NCI-H446 (cell line): ENCODE data around the gene KCNQ4.

Source experiments
- DNase-seq, 2 experiments: peaks; one replicate each; lab custom pipeline; 2025; lab: John Stamatoyannopoulos, UW

KCNQ4 gene

DNA sequence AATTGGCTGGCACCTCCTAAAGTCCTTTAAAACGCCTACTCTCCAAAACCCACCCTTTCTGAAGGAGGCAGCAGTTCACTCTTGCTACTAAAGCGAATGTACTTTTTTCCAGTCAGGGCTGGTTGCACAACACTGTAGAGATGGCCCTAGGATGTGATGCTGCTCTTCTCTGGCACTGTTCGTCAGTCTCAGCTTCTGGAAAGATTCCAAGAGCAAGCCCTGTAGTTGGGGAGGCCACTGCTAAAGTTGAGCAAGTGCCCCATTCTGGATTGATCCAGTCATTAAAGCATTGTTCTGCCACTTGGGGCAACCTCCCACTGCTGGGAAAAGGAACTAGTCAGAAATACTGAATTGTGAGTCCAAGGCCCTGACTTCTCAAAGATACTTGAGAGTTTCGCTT lies 28.5 kb upstream of the KCNQ4 start:
- no peak for DNase-seq

- DNase-seq = no peak
Observed at GRCh38 chr1:40756523-40756922, 27.1 kb upstream of the KCNQ4 start.

DNA sequence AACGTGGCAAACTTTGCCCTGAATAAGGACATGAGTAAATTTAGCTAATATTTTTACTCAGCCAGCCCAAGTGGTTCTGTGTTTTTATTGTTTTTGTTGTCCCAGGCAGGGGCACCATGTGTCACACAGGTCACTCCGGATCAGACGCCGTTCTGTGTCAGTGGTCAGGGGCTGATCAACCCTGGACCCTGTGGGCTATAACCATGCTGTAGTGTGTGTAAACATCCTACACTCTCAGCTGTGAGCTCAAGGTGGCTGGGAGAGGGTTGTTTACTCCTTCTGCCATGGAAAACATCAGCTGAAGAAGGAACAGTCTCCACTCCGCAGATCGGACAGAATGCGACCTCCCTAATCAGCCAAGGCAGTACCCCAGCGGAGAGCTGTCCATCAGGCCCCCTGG lies 26.5 kb upstream of the KCNQ4 start:
- DNase-seq = no peak

DNA sequence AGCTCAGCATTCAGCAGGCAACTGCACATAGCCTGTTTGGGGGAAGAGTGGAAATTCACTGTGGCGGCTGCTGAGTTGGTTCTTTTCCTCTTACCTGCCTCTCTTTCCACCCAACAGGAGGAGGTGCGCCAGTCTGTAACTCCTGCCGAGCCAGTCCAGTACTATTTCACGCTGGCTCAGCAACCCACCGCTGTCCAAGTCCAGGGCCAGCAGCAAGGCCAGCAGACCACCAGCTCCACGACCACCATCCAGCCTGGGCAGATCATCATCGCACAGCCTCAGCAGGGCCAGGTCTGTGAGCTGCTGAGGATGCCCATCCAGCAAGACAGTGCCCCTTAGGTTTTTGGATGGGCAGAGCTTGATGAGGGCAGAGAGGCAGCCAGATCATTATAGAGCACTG lies 25.6 kb upstream of the KCNQ4 start:
- no peak for DNase-seq

DNA sequence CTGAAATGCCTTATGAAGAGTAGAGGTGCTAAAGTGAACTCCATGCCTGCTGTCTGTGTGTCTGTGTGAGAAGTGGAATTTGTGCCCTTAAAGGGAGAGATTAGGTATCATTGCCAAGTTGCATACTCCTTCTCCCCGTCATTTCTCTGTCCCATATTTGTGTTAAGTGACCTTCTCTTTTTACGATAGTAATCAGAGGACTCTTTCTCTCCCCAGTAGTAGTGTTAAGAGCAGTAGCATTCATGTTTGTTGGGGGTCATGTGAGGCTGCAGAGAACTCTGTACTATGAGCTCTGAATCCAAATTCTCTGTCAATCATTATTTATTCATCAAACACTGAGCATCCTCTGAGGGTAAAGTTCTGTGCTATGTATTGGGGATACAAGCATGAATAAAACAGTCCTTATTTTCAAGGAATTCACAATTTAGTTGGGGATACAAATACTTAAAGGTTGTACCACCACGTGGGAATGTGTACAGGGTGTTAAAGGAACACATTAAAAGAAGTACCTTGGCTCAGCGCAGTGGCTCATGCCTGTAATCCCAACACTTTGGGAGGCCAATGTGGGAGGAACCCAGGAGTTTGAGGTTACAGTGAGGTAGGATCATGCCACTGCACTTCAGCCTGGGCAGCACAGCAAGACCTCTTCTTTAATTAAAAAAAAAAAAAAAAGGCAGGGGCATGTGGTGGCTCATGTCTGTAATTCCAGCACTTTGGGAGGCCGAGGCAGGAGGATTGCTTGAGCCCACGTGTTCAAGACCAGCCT lies 24.8 kb upstream of the KCNQ4 start:
- no peak for DNase-seq

GRCh38 chr1:40760984-40761383 lies 22.6 kb upstream of the KCNQ4 start:
- no peak for DNase-seq

DNA sequence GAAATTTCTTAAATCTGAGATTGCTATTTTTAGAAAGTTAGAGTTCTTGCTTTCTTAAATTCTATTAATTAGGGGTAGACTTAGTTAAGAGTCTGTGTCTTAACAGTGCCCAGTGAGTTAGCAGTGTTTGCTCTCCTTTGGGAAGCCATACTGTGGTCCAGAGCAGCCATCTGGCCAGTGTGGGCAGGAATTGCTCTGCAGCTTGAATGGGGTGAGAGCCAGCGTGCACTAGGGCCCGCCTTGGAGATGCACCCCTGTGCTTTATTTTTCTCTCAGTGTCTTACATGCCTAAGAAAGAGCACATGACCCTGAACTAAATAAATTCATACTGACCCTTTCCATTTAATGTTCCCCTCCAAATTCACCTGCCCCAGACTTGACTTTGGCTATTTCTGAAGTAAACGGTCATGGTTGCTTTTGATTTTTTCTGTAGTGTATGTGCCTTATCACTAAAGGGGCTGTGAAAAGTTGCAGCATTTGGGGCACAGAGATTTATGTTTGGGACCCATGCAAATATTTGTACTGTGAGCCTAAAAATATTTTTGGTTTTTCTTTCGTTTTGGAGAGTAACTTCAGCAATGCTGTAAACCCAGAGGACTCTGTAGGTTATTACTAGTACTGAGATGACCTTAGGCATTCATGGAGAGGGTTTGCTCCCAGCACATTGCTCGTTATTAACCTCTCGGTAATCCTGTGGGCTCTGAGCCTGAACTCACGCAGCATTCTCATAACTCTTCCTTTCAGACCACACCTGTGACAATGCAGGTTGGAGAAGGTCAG lies 21.3 kb upstream of the KCNQ4 start:
- no peak for DNase-seq

- no peak for DNase-seq
Observed at GRCh38 chr1:40763742-40764532, 19.6 kb upstream of the KCNQ4 start.

GRCh38 chr1:40764981-40765380 lies 18.6 kb upstream of the KCNQ4 start:
- no peak for DNase-seq

DNA sequence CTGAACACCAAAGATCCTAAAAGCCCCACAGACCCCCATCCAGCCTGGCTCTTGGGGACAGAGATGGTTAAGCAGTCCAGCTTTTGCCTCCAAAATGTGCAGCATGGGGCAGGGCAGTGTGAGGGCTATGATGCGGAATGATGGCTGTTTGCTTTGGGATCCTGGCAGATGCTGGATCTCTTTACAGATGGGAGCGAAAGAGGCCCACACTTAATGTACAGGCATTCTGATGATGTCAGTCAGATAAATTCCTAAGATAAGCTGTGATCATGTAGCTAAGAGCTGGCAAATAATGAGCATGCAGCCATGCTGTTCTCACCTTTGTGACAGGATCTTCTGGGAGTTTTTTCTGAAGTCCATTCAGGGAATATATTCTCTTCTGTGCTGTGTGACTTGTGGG lies 17.6 kb upstream of the KCNQ4 start:
- no peak for DNase-seq

- DNase-seq = no peak
Observed at GRCh38 chr1:40766560-40766959, 17.0 kb upstream of the KCNQ4 start.

DNA sequence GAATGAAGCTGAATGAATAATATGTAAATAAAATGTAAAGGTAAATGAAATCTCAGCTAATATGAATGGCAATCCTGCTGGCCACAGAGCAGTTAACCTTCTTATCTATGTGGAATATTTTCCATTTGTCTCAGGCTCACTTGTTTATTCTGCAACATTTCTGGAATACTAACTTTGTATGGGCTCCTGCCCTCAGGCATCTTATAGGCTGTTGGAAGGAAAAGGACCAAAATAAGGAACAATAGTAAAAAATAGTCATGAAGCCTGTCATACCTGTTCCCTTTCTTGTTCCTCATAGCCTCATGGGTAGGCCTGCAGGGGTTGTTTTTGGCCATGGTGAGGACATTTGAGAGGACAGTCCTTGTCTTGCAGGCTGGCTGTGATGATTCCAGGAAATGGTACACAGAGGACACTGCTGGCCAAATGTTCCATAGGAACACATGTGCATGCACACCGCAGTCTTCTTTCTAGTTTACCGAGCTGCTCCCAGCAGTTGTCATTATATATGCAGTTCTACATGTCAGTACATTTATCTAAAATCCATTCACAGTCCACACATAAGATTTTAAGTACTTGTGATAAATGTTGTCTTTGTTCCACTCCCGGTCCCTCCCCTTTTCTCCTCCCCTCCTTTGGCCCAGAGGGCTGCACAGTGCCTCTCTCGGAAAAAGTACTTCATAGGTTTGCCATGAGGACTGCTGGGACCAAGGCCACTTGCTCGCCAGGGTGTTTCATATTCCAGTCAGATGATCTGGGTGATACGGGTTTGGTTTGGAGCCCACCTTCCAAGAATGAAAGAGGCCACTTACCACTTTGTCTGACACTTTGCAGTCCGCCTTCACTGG lies 15.2 kb upstream of the KCNQ4 start:
- no peak for DNase-seq

DNA sequence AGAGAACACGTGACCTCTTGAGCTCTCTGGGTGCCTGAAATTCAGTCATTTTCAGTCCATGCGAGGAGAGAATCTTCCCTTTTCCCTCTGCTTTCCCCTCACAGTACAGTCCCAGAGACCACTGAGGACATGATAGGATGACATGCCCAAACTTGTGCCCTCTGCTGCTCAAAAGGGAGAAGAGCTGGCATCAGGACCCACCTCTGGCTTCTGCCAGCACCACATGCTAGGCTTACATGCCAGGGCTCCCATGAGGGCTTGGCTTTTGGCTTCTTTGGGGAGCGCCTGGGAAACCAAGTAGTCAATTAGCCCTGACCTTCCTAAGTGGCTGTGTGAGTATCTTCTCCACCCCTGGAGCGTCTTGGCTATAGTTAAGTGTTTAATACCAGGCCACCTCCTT lies 13.8 kb upstream of the KCNQ4 start:
- peak; percentile 69 to 81 for DNase-seq

GRCh38 chr1:40770296-40771070 lies 13.1 kb upstream of the KCNQ4 start:
- DNase-seq = no peak

GRCh38 chr1:40772146-40772955 lies 11.2 kb upstream of the KCNQ4 start:
- DNase-seq = peak; percentile 77 to 89

GRCh38 chr1:40773748-40774265 lies 9.8 kb upstream of the KCNQ4 start:
- DNase-seq = no peak

DNA sequence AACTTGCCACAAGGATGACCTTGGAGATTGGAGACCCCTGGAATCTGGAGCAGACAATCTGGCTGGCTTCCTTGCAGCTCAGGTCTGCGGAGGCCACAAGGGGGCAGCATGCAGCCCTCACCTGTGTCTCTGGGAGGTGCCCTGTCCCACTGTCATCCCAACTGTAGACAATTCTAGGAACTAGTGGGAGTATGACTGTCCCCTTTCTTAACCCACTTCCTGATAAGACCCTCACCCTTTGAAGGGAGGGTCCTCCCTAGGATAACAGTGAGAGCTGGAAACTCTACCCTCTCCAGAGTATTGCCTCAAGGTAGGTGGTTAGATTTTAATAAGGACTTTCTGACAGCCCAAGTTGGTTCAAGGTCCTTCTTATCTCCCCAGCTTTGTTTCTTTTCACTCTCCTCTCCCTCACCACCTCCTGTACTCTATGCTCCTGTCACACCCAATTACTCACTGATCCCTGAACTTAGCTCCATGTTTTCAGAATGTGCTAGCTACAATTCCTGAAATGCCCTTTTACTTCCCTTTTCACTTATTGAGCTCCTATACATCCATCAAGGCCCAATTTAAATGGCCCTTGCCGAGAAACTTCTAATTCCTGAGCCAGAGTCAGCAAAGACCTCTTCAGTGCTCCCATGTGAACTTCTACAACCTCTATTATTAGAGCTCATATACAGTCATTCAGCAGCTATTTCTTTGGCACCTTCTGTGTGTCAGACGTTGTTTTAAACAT lies 9.2 kb upstream of the KCNQ4 start:
- no peak for DNase-seq

DNA sequence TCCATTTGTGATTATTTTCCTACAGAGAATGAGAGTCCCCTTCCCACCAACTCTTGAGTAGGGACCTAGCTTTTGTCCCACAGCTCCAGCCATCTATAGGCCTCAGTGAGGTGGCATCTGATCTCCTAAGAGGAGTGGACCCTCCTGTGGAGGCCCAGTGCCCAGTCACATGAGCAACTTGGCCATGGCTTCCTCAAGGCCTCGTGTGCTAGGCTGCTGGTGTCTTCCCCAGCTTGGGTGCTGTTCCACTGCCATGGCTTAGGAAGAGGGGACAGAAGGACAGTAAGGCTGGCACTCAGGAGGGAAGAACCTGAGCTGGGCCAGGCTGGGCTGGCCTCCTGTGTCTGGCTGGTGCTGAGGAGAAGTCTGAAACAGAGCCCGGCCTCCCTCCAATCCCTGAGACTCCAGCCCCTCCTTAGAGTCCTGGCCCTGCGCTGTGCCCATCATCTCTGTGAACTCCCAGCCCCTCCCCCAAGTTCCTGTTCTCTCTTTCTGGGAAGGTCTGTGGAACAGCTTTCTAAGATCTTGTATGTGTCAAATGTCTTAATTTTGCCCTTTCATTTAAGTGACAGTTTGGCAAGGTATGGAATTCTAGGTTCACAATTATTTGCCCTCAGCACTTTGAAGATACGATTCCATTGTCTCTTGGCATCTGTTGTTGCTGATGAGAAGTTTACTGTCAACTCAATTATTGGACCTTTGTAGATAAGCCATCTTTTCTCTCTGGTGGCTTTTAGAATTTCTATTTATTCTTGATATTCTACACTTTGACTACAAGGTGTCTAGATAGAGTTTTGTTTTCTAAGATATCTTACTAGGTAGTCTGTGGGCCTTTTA lies 7.1 kb upstream of the KCNQ4 start:
- DNase-seq = no peak
